SK-N-SH (cell line): ENCODE results near the gene DSCAM. TPM values are rescaled to one million over a fixed set of nuclear protein-coding genes. Genes with fewer than 3 reads are reported as not detected.

Experiments used
- CTCF ChIA-PET: fragments of 300-600, 350-600 bp; formaldehyde crosslinking; extraction: SDS; loops from one replicate; lab custom pipeline; 2021; lab: Yijun Ruan, JAX
- POLR2A ChIA-PET: fragments of 350-600 bp; sonication (Branson Sonifier 250); formaldehyde crosslinking; extraction: SDS; loops from one replicate; lab custom pipeline; 2020; ENCODE audit warnings: antibody characterized with exemption, inconsistent platforms; lab: Yijun Ruan, JAX
- DNase-seq: peaks from one replicate; pipeline ENCODE4 v3.0.0; 2012
- H2AFZ ChIP-seq: fragments of 200-600 bp; sonication (generic); 2 replicates; pipeline ENCODE4 v1.8.1; 2016; ENCODE audit warnings: antibody characterized with exemption, mild to moderate bottlenecking, low read depth
- H3F3A ChIP-seq: fragments of 200-600 bp; sonication (generic); replicated peaks from 2 replicates; pipeline ENCODE3; 2016; ENCODE audit warnings: antibody characterized with exemption, mild to moderate bottlenecking; ENCODE audit not compliant: insufficient read depth
- H3K27ac ChIP-seq, 2 experiments: fragments of 200-500 bp in 1 of 2; fragments of 200-600 bp in 1 of 2; sonication (Bioruptor generic) in 1 of 2; sonication (generic), shearing (Covaris generic) in 1 of 2; 2 replicates each; pipeline versions ENCODE4 v1.5.1 to v1.6.1; 2014 to 2016; ENCODE audit warnings: low read depth in 2 of 2, inconsistent platforms in 1 of 2, low read length in 1 of 2, mild to moderate bottlenecking in 1 of 2, mixed read lengths in 1 of 2
- H3K27me3 ChIP-seq: fragments of 200-600 bp; sonication (generic), shearing (Covaris generic); 2 replicates; pipeline ENCODE4 v1.6.1; 2016; ENCODE audit warnings: mixed run types; ENCODE audit not compliant: insufficient read depth
- H3K36me3 ChIP-seq, 2 experiments: fragments of 200-500 bp in 1 of 2; fragments of 200-600 bp in 1 of 2; sonication (Bioruptor generic) in 1 of 2; sonication (generic) in 1 of 2; replicated peaks in 1 of 2; 2 replicates each; pipeline versions ENCODE3 to v1.5.1; 2014 to 2016; ENCODE audit warnings: low read length in 1 of 2, mild to moderate bottlenecking in 1 of 2; ENCODE audit not compliant: insufficient read depth in 2 of 2, control insufficient read depth in 1 of 2
- H3K4me1 ChIP-seq, 2 experiments: fragments of 200-500 bp in 1 of 2; fragments of 200-600 bp in 1 of 2; sonication (Bioruptor generic) in 1 of 2; sonication (generic), shearing (Covaris generic) in 1 of 2; 2 replicates each; pipeline versions ENCODE4 v1.5.1 to v1.6.1; 2014 to 2016; ENCODE audit warnings: low read depth in 1 of 2, low read length in 1 of 2, mixed run types in 1 of 2; ENCODE audit not compliant: insufficient read depth in 2 of 2, control insufficient read depth in 1 of 2
- H3K4me2 ChIP-seq: fragments of 200-600 bp; sonication (generic), shearing (Covaris generic); 2 replicates; pipeline ENCODE4 v1.6.1; 2017; ENCODE audit warnings: mixed run types
- H3K4me3 ChIP-seq, 2 experiments: fragments of 200-500 bp in 1 of 2; fragments of 200-600 bp in 1 of 2; sonication (Bioruptor generic) in 1 of 2; sonication (generic), shearing (Covaris generic) in 1 of 2; 2 replicates each; pipeline versions ENCODE4 v1.5.1 to v1.8.1; 2014 to 2016; ENCODE audit warnings: low read depth in 2 of 2, inconsistent platforms in 1 of 2, low read length in 1 of 2, mild to moderate bottlenecking in 1 of 2, mixed read lengths in 1 of 2, moderate library complexity in 1 of 2
- H3K79me2 ChIP-seq: fragments of 200-600 bp; sonication (generic); 2 replicates; pipeline ENCODE4 v1.8.1; 2017; ENCODE audit warnings: mild to moderate bottlenecking; ENCODE audit not compliant: insufficient read depth
- H3K9ac ChIP-seq: fragments of 200-600 bp; sonication (generic); 2 replicates; pipeline ENCODE4 v1.6.1; 2017; ENCODE audit warnings: mixed run types
- H3K9me2 ChIP-seq: fragments of 200-600 bp; sonication (generic); 2 replicates; pipeline ENCODE4 v1.6.1; 2017; ENCODE audit warnings: mixed run types
- H3K9me3 ChIP-seq: fragments of 200-600 bp; sonication (generic); 2 replicates; pipeline ENCODE4 v1.6.1; 2017; ENCODE audit warnings: mixed run types, mild to moderate bottlenecking, moderate library complexity
- H4K20me1 ChIP-seq: fragments of 200-600 bp; sonication (generic); 2 replicates; pipeline ENCODE4 v1.6.1; 2017; ENCODE audit warnings: mild to moderate bottlenecking, mixed run types; ENCODE audit not compliant: insufficient read depth
- CHD2 ChIP-seq: fragments of 150-350 bp; IDR thresholded peaks from 2 replicates; pipeline ENCODE4 v1.6.1; 2018; ENCODE audit warnings: low read length; ENCODE audit not compliant: partially characterized antibody
- EP300 ChIP-seq, 2 experiments: IDR thresholded peaks; 2 replicates each; pipeline versions ENCODE4 v1.4.0 to v1.6.1; 2012; ENCODE audit warnings: borderline replicate concordance in 1 of 2, low read depth in 1 of 2, low read length in 1 of 2
- EZH2phosphoT487 ChIP-seq: fragments of 200-600 bp; sonication (generic); IDR thresholded peaks from 2 replicates; pipeline ENCODE4 v1.6.1; 2017; ENCODE audit warnings: low read depth, mixed run types, mild to moderate bottlenecking, antibody characterized with exemption, moderate library complexity, borderline replicate concordance
- FOXJ3 ChIP-seq: sonication (generic); formaldehyde crosslinking; IDR thresholded peaks from 2 replicates; pipeline ENCODE4 v1.5.1; 2020; ENCODE audit warnings: mild to moderate bottlenecking, missing genetic modification reagents
- IRF3 ChIP-seq: fragments of 150-350 bp; IDR thresholded peaks from 2 replicates; pipeline ENCODE4 v1.6.1; 2016; ENCODE audit warnings: mild to moderate bottlenecking, low read depth, low read length
- JUND ChIP-seq: IDR thresholded peaks from 2 replicates; pipeline ENCODE4 v1.4.0; 2012
- MXI1 ChIP-seq: IDR thresholded peaks from 2 replicates; pipeline ENCODE4 v1.6.1; 2012; ENCODE audit warnings: mild to moderate bottlenecking, low read depth, low read length, improper control_type of control experiment
- POLR2AphosphoS5 ChIP-seq: IDR thresholded peaks from 2 replicates; pipeline ENCODE4 v1.6.1; 2012; ENCODE audit warnings: low read depth, low read length
- RAD21 ChIP-seq: IDR thresholded peaks from 2 replicates; pipeline ENCODE4 v1.6.1; 2012; ENCODE audit warnings: mild to moderate bottlenecking, low read length
- REST ChIP-seq: IDR thresholded peaks from 2 replicates; pipeline ENCODE4 v1.6.1; 2012; ENCODE audit warnings: mild to moderate bottlenecking, low read depth, low read length, moderate library complexity
- RFX5 ChIP-seq: IDR thresholded peaks from 2 replicates; pipeline ENCODE4 v1.6.1; 2012; ENCODE audit warnings: mild to moderate bottlenecking, improper control_type of control experiment, low read length
- RXRA ChIP-seq: IDR thresholded peaks from 2 replicates; pipeline ENCODE4 v1.4.0; 2012; ENCODE audit warnings: low read depth, mild to moderate bottlenecking, borderline replicate concordance
- SMC3 ChIP-seq: IDR thresholded peaks from 2 replicates; pipeline ENCODE4 v1.6.1; 2012; ENCODE audit warnings: low read depth, low read length, improper control_type of control experiment
- TCF12 ChIP-seq: IDR thresholded peaks from 2 replicates; pipeline ENCODE4 v1.4.0; 2012
- YY1 ChIP-seq: IDR thresholded peaks from 2 replicates; pipeline ENCODE4 v1.4.0; 2012; ENCODE audit warnings: low read depth, mild to moderate bottlenecking
- WGBS: methylation state at CpG from one replicate; pipeline ENCODE4 v1.1.6; 2017; ENCODE audit warnings: low lambda C conversion rate; 5-methylcytosine and 5-hydroxymethylcytosine counted together
- polyA plus RNA-seq, 3 experiments: library from polyadenylated mRNA; depleted of rRNA; stranded (reverse); fragments of >200 nt; gene quantifications; 2 replicates each; pipeline ENCODE4 v1.2.3, GENCODE V29; 2012

The DSCAM gene
- polyA plus RNA-seq, 1 of the 3 experiments (the other 2 are of a cell fraction), result not detected

GRCh38 chr21:40752125-40752524, 94.8 kb downstream of the DSCAM start (continued):
- no peak for TF ChIP-seq REST

- DNase-seq, result no peak
- ChIA-PET CTCF (interaction anchor here (1.4 kb wide), 1 partner anchor 47 kb away, joined by 3 read pairs; no protein-coding TSS in a partner anchor), POLR2A (no interaction called here)
- no peaks in the 10 kb centered on the region for H3K27me3 ChIP-seq
- H3K9ac ChIP-seq, result no peak overlapping the region
- H3K27ac ChIP-seq, result no peak overlapping the region
- no peaks in the 10 kb centered on the region for H3K4me1 ChIP-seq
- 0 out of 2 replicates have a peak, but pooled peaks cover 4% of the 10 kb centered on the region for H3K9me3 ChIP-seq
- WGBS, result 55% methylated on average over 3 of the region's 3 CpGs
- no peak overlapping the region for H3K4me2 ChIP-seq
- H3K9me2 ChIP-seq, result no peaks in the 10 kb centered on the region
- H2AFZ ChIP-seq, result no peak overlapping the region
- no peaks in the 10 kb centered on the region for H3F3A ChIP-seq
- TF ChIP-seq YY1, result no peak
- TF ChIP-seq FOXJ3 (CRISPR knock-in tag), result no peak
- TF ChIP-seq EZH2phosphoT487, result no peak
- TF ChIP-seq EP300 (IDR thresholded peaks at IDR 0.05; ENCODE audit: borderline replicate concordance in 1 of 2, low read depth in 1 of 2, low read length in 1 of 2), result no peak
- TF ChIP-seq POLR2AphosphoS5, result no peak
- TF ChIP-seq JUND, result no peak
- no peak for TF ChIP-seq MXI1
- TF ChIP-seq IRF3, result no peak
- TF ChIP-seq SMC3, result no peak
- TF ChIP-seq RFX5, result no peak
- TF ChIP-seq RXRA, result no peak
- TF ChIP-seq CHD2, result no peak
- TF ChIP-seq TCF12, result no peak
- no peak for TF ChIP-seq RAD21
- no peaks in the 10 kb centered on the region for H4K20me1 ChIP-seq
- H3K4me3 ChIP-seq, result no peak overlapping the region
- no peaks in the 10 kb centered on the region for H3K79me2 ChIP-seq
- no peaks in the 10 kb centered on the region for H3K36me3 ChIP-seq
Measured at GRCh38 chr21:40751221-40751620, 95.7 kb downstream of the DSCAM start.
